ENCODE results near the gene PDZD2.
"Not testable (repeated sequence)": the region's sequence is repeated elsewhere in the genome, so short reads cannot be mapped to it uniquely, and the experiment has no call there.

DNA sequence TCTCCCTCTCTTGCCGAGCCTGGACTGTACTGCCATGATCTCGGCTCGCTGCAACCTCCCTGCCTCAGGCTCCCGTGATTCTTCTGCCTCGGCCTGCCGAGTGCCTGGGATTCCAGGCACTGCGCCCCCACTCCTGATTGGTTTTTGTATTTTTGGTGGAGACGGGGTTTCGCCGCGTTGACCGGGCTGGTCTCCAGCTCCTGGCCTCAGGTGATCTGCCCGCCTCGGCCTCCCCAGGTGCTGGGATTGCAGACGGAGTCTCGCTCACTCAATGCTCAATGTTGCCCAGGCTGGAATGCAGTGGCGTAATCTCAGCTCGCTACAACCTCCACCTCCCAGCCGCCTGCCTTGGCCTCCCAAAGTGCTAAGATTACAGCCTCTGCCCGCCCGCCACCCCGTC is 400.2 kb downstream of the PDZD2 start:
- TF ChIP-seq, protein P1, sequence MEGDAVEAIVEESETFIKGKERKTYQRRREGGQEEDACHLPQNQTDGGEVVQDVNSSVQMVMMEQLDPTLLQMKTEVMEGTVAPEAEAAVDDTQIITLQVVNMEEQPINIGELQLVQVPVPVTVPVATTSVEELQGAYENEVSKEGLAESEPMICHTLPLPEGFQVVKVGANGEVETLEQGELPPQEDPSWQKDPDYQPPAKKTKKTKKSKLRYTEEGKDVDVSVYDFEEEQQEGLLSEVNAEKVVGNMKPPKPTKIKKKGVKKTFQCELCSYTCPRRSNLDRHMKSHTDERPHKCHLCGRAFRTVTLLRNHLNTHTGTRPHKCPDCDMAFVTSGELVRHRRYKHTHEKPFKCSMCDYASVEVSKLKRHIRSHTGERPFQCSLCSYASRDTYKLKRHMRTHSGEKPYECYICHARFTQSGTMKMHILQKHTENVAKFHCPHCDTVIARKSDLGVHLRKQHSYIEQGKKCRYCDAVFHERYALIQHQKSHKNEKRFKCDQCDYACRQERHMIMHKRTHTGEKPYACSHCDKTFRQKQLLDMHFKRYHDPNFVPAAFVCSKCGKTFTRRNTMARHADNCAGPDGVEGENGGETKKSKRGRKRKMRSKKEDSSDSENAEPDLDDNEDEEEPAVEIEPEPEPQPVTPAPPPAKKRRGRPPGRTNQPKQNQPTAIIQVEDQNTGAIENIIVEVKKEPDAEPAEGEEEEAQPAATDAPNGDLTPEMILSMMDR (IDR thresholded peaks at IDR 0.05): not testable (repeated sequence)
- TF ChIP-seq EP300, POLR2AphosphoS5, POLR2A (IDR thresholded peaks at IDR 0.05): not testable (repeated sequence)

Data from suprapubic skin (tissue), 4 donors.